CD14-positive monocyte (primary cell): ENCODE results near the gene CR2. TPM values are rescaled to one million over a fixed set of nuclear protein-coding genes. Genes with fewer than 3 reads are reported as not detected.
A peak's percentile ranks its signal among the peaks of the same experiment; 100 is the strongest.

Experiments used
- DNase-seq, 3 donors: peaks; one replicate each; pipeline ENCODE4 v3.0.0-alpha.2; 2011 to 2022
- H2AFZ ChIP-seq: 2 replicates; pipeline ENCODE4 v1.6.0; 2012; ENCODE audit warnings: mild to moderate bottlenecking, low read depth, low read length, inconsistent platforms; ENCODE audit not compliant: insufficient read depth, poor library complexity, severe bottlenecking
- H3K27ac ChIP-seq, 2 donors: 1 replicate in 1 of 2; 2 replicates in 1 of 2; pipeline ENCODE4 v1.5.1; 2012 to 2013; ENCODE audit warnings: low read length in 2 of 2, control low read depth in 1 of 2, inconsistent platforms in 1 of 2, low read depth in 1 of 2, mild to moderate bottlenecking in 1 of 2
- H3K27me3 ChIP-seq, 2 donors: one replicate each; pipeline versions ENCODE4 v1.6.0 to v1.6.1; 2011 to 2013; ENCODE audit warnings: low read length in 2 of 2; ENCODE audit not compliant: control insufficient read depth in 2 of 2, insufficient read depth in 2 of 2
- H3K36me3 ChIP-seq, 2 donors: replicated peaks in 1 of 2; 1 replicate in 1 of 2; 2 replicates in 1 of 2; pipeline versions ENCODE4 v1.5.1 to v1.6.1; 2012 to 2013; ENCODE audit warnings: low read length in 2 of 2, control low read depth in 1 of 2, inconsistent platforms in 1 of 2, mild to moderate bottlenecking in 1 of 2; ENCODE audit not compliant: insufficient read depth in 2 of 2, control insufficient read depth in 1 of 2
- H3K4me1 ChIP-seq, 2 donors: 1 replicate in 1 of 2; 2 replicates in 1 of 2; pipeline versions ENCODE4 v1.5.1 to v1.6.1; 2012 to 2013; ENCODE audit warnings: low read length in 2 of 2, control low read depth in 1 of 2, inconsistent platforms in 1 of 2, mild to moderate bottlenecking in 1 of 2, moderate library complexity in 1 of 2; ENCODE audit not compliant: insufficient read depth in 2 of 2, control insufficient read depth in 1 of 2
- H3K4me2 ChIP-seq: replicated peaks from 2 replicates; pipeline ENCODE3; 2012; ENCODE audit warnings: low read length, moderate library complexity, mild to moderate bottlenecking; ENCODE audit not compliant: poor library complexity, severe bottlenecking; ENCODE audit errors: extremely low read depth
- H3K4me3 ChIP-seq, 3 experiments: fragments of 200-600 bp in 1 of 3; sonication (generic) in 1 of 3; replicated peaks in 1 of 3; 1 replicate in 2 of 3; 2 replicates in 1 of 3; pipeline ENCODE4 v1.5.1; 2011 to 2013; ENCODE audit warnings: low read length in 3 of 3, mild to moderate bottlenecking in 3 of 3, control low read depth in 2 of 3, low read depth in 2 of 3, inconsistent platforms in 1 of 3, moderate library complexity in 1 of 3
- H3K79me2 ChIP-seq: 2 replicates; pipeline ENCODE4 v1.6.0; 2012; ENCODE audit warnings: mild to moderate bottlenecking, control low read depth, inconsistent platforms, low read length, moderate library complexity; ENCODE audit not compliant: insufficient read depth
- H3K9ac ChIP-seq: 2 replicates; pipeline ENCODE4 v1.6.0; 2017; ENCODE audit warnings: low read length, mild to moderate bottlenecking; ENCODE audit not compliant: insufficient read depth, poor library complexity, severe bottlenecking
- H3K9me3 ChIP-seq, 2 donors: replicated peaks in 1 of 2; 1 replicate in 1 of 2; 2 replicates in 1 of 2; pipeline versions ENCODE4 v1.5.1 to v1.6.1; 2012 to 2013; ENCODE audit warnings: low read length in 2 of 2, control low read depth in 1 of 2; ENCODE audit not compliant: control insufficient read depth in 1 of 2, insufficient read depth in 1 of 2
- H4K20me1 ChIP-seq: 2 replicates; pipeline ENCODE4 v1.6.0; 2012; ENCODE audit warnings: mild to moderate bottlenecking, low read length, control low read depth, moderate library complexity; ENCODE audit not compliant: insufficient read depth
- H3K27ac Mint-ChIP-seq, 7 donors: one replicate each; pipeline ENCODE4 v1.8.0; 2020; ENCODE audit warnings: mild to moderate bottlenecking in 7 of 7, mixed read lengths in 7 of 7, moderate library complexity in 6 of 7, inconsistent platforms in 2 of 7
- H3K27me3 Mint-ChIP-seq, 3 donors: one replicate each; pipeline ENCODE4 v1.8.0; 2021 to 2022; ENCODE audit warnings: low read depth in 3 of 3, mild to moderate bottlenecking in 3 of 3, mixed read lengths in 3 of 3, moderate library complexity in 3 of 3, inconsistent platforms in 1 of 3
- H3K36me3 Mint-ChIP-seq, 2 donors: one replicate each; pipeline ENCODE4 v1.8.0; 2020; ENCODE audit warnings: mixed read lengths in 2 of 2, inconsistent platforms in 1 of 2, mild to moderate bottlenecking in 1 of 2
- H3K4me1 Mint-ChIP-seq: one replicate; pipeline ENCODE4 v1.8.0; 2020; ENCODE audit warnings: mild to moderate bottlenecking, mixed read lengths
- H3K4me3 Mint-ChIP-seq, 2 donors: one replicate each; pipeline ENCODE4 v1.8.0; 2020; ENCODE audit warnings: mild to moderate bottlenecking in 2 of 2, mixed read lengths in 2 of 2, moderate library complexity in 1 of 2
- H3K9me3 Mint-ChIP-seq, 7 donors: one replicate each; pipeline ENCODE4 v1.8.0; 2020 to 2022; ENCODE audit warnings: mixed read lengths in 7 of 7, mild to moderate bottlenecking in 6 of 7, moderate library complexity in 6 of 7, inconsistent platforms in 2 of 7
- WGBS: methylation state at CpG from one replicate; pipeline ENCODE4 v1.1.5; 2013; ENCODE audit warnings: missing lambda C conversion rate; ENCODE audit not compliant: insufficient coverage; 5-methylcytosine and 5-hydroxymethylcytosine counted together
- intact Hi-C, 2 donors: fragments of 100-400 bp; cut with micrococcal nuclease; formaldehyde crosslinking; loops; one replicate each; pipeline versions ENCODE4 v1.15.0 to v1.15.1; 2023
- polyA plus RNA-seq, 3 donors: library from polyadenylated mRNA; depleted of rRNA in 1 of 3; unstranded in 2 of 3; stranded (reverse) in 1 of 3; fragments of 300-500 nt in 2 of 3; fragments of >200 nt in 1 of 3; fragmentation: Illumina TruSeq in 2 of 3; gene quantifications; 1 replicate in 2 of 3; 2 replicates in 1 of 3; pipeline ENCODE4 v1.2.3, GENCODE V29; 2012 to 2021
- TF ChIP-seq, protein P1 (sequence below): fragments of 200-600 bp; IDR thresholded peaks from one replicate; pipeline ENCODE4 v1.8.0; 2022; ENCODE audit warnings: antibody characterized with exemption, mild to moderate bottlenecking

Gene CR2
- polyA plus RNA-seq, 3 donors, result 0.05 to 0.28 (median 0.08) TPM

DNA sequence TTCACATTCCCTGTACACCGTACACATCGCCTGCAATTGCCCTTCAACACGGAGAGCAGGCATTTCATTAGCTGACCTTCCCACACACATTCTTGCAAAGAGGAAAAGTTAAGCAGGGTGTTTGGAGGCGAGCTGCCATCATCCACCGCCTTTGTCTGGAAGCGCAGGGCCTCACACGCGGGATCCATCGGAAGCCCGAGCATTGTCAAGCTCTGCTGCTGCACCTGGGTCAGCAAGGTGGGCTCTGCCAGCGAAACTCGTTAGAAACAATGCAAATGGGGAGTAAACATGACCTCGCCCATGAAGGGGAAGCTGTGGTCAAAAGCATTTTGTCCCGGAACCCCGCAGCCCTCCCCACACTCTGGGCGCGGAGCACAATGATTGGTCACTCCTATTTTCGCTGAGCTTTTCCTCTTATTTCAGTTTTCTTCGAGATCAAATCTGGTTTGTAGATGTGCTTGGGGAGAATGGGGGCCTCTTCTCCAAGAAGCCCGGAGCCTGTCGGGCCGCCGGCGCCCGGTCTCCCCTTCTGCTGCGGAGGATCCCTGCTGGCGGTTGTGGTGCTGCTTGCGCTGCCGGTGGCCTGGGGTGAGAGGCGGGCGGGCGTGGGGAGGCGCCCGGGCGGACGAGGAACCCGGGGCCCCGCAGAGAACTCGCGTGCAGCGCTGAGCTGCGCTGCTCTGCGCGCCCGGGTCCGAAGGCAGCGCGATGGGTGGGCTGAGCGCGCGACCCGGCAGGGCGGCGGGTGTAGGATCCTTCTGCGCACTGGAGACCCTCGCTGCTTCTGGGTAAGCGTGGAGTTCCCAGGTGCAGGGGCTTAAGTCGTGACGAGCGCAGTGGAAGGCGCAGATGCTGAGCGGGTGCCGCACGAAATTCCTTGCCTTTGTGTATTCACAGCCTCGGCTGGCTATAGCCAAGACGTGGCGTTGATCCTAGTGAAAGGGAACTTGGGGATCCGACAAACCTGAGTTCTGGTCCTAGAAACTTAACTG is 42.0 kb downstream of the CR2 start, which contains the start of gene CR1:
Gene CR1, plus strand, starts transcription at position 357 of the 992 bp plus-strand sequence. Its CDS starts 111 bp downstream, at position 468.
- Histone ChIP-seq H3K36me3 (no peaks in the 10 kb centered on the region), H4K20me1 (peaks cover 13% of the 10 kb centered on the region), H3K4me1 (peaks cover 36 to 45% of the 10 kb centered on the region in 2 donors), H3K4me3 (peak within 1 kb of the TSS; percentile 76 to 93 (median 77)), H3K79me2 (peaks cover 20% of the 10 kb centered on the region), H3K27ac (peak within 1 kb of the TSS; percentile 67 to 89), H3K4me2 (peak within 1 kb of the TSS; percentile 81), H3K9ac (peak within 1 kb of the TSS; percentile 84), H3K9me3 (no peaks in the 10 kb centered on the region), H3K27me3 (no peaks in the 10 kb centered on the region), H2AFZ (peak within 1 kb of the TSS; percentile 78)
- peak within 1 kb of the TSS; percentile 92 to 94 for H3K4me3 Mint-ChIP-seq
- H3K9me3 Mint-ChIP-seq, result peaks cover 0 to under 1% (median 0%) of the 10 kb centered on the region in 7 donors
- H3K4me1 Mint-ChIP-seq, result peaks cover 33% of the 10 kb centered on the region
- H3K27ac Mint-ChIP-seq, result peak within 1 kb of the TSS; percentile 86 to 97 (median 96)
- TF ChIP-seq, protein P1, sequence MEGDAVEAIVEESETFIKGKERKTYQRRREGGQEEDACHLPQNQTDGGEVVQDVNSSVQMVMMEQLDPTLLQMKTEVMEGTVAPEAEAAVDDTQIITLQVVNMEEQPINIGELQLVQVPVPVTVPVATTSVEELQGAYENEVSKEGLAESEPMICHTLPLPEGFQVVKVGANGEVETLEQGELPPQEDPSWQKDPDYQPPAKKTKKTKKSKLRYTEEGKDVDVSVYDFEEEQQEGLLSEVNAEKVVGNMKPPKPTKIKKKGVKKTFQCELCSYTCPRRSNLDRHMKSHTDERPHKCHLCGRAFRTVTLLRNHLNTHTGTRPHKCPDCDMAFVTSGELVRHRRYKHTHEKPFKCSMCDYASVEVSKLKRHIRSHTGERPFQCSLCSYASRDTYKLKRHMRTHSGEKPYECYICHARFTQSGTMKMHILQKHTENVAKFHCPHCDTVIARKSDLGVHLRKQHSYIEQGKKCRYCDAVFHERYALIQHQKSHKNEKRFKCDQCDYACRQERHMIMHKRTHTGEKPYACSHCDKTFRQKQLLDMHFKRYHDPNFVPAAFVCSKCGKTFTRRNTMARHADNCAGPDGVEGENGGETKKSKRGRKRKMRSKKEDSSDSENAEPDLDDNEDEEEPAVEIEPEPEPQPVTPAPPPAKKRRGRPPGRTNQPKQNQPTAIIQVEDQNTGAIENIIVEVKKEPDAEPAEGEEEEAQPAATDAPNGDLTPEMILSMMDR, result no peak
- DNase-seq, result peak; percentile 67 to 76 (median 69)
- under 1% methylated on average over 49 of the region's 68 CpGs for WGBS
- peaks cover 0 to 2% (median 1%) of the 10 kb centered on the region in 3 donors for H3K27me3 Mint-ChIP-seq
- peaks cover 0 to 2% of the 10 kb centered on the region in 2 donors for H3K36me3 Mint-ChIP-seq
- intact Hi-C loops, result loop anchor here (5.0 kb wide), 3 partner anchors 84 to 414 kb away; partner anchors contain the start of gene CD55 (in 1 of the 2)

DNA sequence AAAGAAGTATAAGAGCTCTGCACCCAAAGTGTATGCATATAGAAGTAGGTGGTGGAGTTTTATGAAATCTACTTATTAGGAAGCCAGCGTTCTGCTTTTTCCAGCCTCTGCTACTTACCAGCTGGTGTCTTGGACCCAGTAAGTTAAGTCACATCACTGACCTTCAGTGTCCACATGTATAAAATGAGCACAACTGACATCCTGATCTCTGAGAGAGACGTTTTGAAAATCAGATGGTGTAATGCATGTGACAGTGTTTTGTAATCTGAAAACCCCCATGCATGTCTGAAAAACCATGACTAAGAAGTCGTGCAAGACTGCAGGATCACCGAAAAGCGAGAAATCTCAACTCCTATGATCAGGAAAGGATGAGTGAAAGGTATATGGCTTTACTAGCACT is 43.8 kb downstream of the CR2 start:
- Histone ChIP-seq H3K4me3 (peak overlapping the region; percentile 76 to 93 (median 77)), H3K36me3 (no peaks in the 10 kb centered on the region), H3K27me3 (no peaks in the 10 kb centered on the region), H3K4me1 (peaks cover 36 to 45% of the 10 kb centered on the region in 2 donors), H2AFZ (no peak overlapping the region), H3K9me3 (no peaks in the 10 kb centered on the region), H3K79me2 (peaks cover 20% of the 10 kb centered on the region), H3K27ac (peak overlapping the region in 1 of 2 donors; percentile 89), H3K4me2 (peak overlapping the region; percentile 81), H4K20me1 (peaks cover 22% of the 10 kb centered on the region), H3K9ac (peak overlapping the region; percentile 84)
- intact Hi-C loops, result loop anchor here (5.0 kb wide), 3 partner anchors 86 to 416 kb away; partner anchors contain the start of gene CD55 (in 1 of the 2)
- Mint-ChIP-seq H3K36me3 (peaks cover 12 to 13% of the 10 kb centered on the region in 2 donors), H3K9me3 (no peaks in the 10 kb centered on the region), H3K27me3 (peaks cover 0 to 4% (median 2%) of the 10 kb centered on the region in 3 donors), H3K4me3 (peak overlapping the region; percentile 6 to 94), H3K4me1 (peaks cover 33% of the 10 kb centered on the region), H3K27ac (peak overlapping the region; percentile 79 to 97 (median 86))
- WGBS, result 0% methylated on average over 1 of the region's 5 CpGs
- DNase-seq, result peak; percentile 87 to 95 (median 90)
- TF ChIP-seq, protein P1, result no peak
